ENCODE results near the gene ORM2. TPM values are rescaled to one million over a fixed set of nuclear protein-coding genes. Genes with fewer than 3 reads are reported as not detected.

The ORM2 gene
- total RNA-seq, 4 donors from 2014 or later = not detected

DNA sequence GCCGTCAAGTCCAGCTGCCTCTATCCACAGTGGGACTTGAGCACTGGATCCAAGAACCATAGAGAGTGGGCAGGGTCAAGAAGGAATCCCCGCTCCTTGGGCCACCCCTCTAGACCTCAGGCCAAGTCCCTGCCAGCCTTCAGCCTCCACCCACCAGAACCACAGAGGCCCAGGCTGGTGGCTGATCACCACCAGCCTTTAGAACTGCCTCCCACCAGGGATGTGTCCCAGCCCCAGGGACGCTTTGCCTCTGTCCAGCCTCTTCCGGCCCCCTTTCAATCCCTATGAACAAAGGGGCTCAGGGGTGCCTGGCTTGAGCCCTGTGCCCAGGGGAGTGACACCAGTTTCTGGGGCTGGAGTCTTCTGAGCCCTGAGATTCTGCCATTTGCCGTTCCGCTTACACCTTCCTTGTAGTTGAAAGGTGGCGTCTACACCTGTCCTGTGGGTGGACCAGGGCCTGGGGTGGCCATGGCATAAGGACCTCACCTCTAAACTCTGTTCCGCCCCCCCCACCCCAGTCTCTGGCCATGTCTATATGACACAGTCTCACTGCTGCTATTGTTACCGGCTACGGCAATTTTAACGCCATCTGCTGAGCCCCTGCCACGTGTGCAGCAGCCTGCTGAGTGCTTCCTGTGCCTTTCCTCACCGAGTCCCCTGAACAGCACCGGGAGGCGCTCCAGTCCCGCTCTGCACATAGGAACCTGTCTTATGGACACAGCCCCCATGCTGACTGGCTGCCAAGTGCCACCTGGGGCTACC lies 42.5 kb upstream of the ORM2 start:
- Histone ChIP-seq H3K4me3 (no peak overlapping the region), H3K9me3 (no peaks in the 10 kb centered on the region), H3K27me3 (no peaks in the 10 kb centered on the region), H3K36me3 (peaks cover 0 to 37% (median 0%) of the 10 kb centered on the region in 3 donors), H3K27ac (peak overlapping the region in 1 of 4 donors; percentile 39), H3K4me1 (peaks cover 0 to 5% (median 0%) of the 10 kb centered on the region in 4 donors)
- WGBS, 2 donors = 81 to 85% methylated on average over 16 of the region's 16 CpGs
- peak in 1 of 2 donors; percentile 5 for DNase-seq (ENCODE audit: low spot score in 2 of 2)
- TF ChIP-seq CTCF (IDR thresholded peaks at IDR 0.05) = no peak
- TF ChIP-seq EP300 (IDR thresholded peaks at IDR 0.05) = no peak
- no peak for TF ChIP-seq POLR2A (IDR thresholded peaks at IDR 0.05)

GRCh38 chr9:114287763-114288192 lies 41.9 kb upstream of the ORM2 start:
- WGBS, 2 donors = 78 to 84% methylated on average over 14 to 15 of the region's 15 CpGs
- peaks cover 0 to 5% (median 0%) of the 10 kb centered on the region in 4 donors for H3K4me1 ChIP-seq
- no peaks in the 10 kb centered on the region for H3K27me3 ChIP-seq
- peaks cover 0 to 43% (median 0%) of the 10 kb centered on the region in 3 donors for H3K36me3 ChIP-seq
- H3K4me3 ChIP-seq = no peak overlapping the region
- TF ChIP-seq CTCF (IDR thresholded peaks at IDR 0.05) (no peak), EP300 (IDR thresholded peaks at IDR 0.05) (no peak), POLR2A (IDR thresholded peaks at IDR 0.05) (no peak)
- H3K27ac ChIP-seq = peak overlapping the region in 1 of 4 donors; percentile 39
- no peaks in the 10 kb centered on the region for H3K9me3 ChIP-seq
- peak in 1 of 2 donors; percentile 5 for DNase-seq (ENCODE audit: low spot score in 2 of 2)

GRCh38 chr9:114288193-114289091 lies 41.2 kb upstream of the ORM2 start:
- Histone ChIP-seq H3K4me1 (peaks cover 0 to 5% (median 0%) of the 10 kb centered on the region in 4 donors), H3K4me3 (no peak overlapping the region), H3K9me3 (no peaks in the 10 kb centered on the region), H3K36me3 (peaks cover 0 to 48% (median 0%) of the 10 kb centered on the region in 3 donors), H3K27ac (peak overlapping the region in 1 of 4 donors; percentile 39), H3K27me3 (no peaks in the 10 kb centered on the region)
- WGBS, 2 donors = 61 to 67% methylated on average over 21 to 23 of the region's 23 CpGs
- no peak for TF ChIP-seq EP300 (IDR thresholded peaks at IDR 0.05)
- TF ChIP-seq POLR2A (IDR thresholded peaks at IDR 0.05) = no peak
- TF ChIP-seq CTCF (IDR thresholded peaks at IDR 0.05) = no peak
- peak in 1 of 2 donors; percentile 11 for DNase-seq (ENCODE audit: low spot score in 2 of 2)

DNA sequence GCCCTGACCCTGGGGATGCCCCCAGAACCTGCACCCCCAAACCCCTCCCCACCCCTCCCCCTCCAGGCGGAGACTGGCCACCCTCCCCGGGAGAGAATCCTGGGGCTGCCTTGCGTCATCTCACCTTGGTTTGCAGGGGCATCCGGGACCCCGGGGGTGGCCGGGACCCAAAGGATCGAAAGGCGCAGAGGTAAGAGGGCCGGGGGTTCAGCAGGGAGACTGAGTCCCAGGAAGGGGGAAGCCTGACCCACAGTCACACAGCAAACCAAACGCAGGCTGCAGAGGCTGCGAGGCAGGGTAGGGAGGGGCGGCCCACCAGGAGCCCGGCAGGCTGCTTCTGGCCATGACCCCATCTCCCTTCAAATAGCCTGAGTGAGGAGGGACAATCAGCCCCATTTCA lies 40.6 kb upstream of the ORM2 start:
- H3K27ac ChIP-seq = no peak overlapping the region
- DNase-seq (ENCODE audit: low spot score in 2 of 2) = peak in 1 of 2 donors; percentile 5
- peaks cover 0 to 48% (median 0%) of the 10 kb centered on the region in 3 donors for H3K36me3 ChIP-seq
- H3K4me1 ChIP-seq = peaks cover 0 to 5% (median 0%) of the 10 kb centered on the region in 4 donors
- no peaks in the 10 kb centered on the region for H3K27me3 ChIP-seq
- no peaks in the 10 kb centered on the region for H3K9me3 ChIP-seq
- 84 to 89% methylated on average over 12 to 13 of the region's 13 CpGs for WGBS, 2 donors
- TF ChIP-seq CTCF (IDR thresholded peaks at IDR 0.05) (no peak), POLR2A (IDR thresholded peaks at IDR 0.05) (no peak), EP300 (IDR thresholded peaks at IDR 0.05) (no peak)
- H3K4me3 ChIP-seq = no peak overlapping the region

Measured in tibial nerve (tissue), 4 donors.